ENCODE measurements around the gene PPFIBP1. TPM values are rescaled to one million over a fixed set of nuclear protein-coding genes. Genes with fewer than 3 reads are reported as not detected.

Gene PPFIBP1
- total RNA-seq, 3 donors from 2014 or later (not counting 1 experiment from before 2014, with no cell fraction given): 0.73 to 1.6 (median 1.4) TPM

DNA sequence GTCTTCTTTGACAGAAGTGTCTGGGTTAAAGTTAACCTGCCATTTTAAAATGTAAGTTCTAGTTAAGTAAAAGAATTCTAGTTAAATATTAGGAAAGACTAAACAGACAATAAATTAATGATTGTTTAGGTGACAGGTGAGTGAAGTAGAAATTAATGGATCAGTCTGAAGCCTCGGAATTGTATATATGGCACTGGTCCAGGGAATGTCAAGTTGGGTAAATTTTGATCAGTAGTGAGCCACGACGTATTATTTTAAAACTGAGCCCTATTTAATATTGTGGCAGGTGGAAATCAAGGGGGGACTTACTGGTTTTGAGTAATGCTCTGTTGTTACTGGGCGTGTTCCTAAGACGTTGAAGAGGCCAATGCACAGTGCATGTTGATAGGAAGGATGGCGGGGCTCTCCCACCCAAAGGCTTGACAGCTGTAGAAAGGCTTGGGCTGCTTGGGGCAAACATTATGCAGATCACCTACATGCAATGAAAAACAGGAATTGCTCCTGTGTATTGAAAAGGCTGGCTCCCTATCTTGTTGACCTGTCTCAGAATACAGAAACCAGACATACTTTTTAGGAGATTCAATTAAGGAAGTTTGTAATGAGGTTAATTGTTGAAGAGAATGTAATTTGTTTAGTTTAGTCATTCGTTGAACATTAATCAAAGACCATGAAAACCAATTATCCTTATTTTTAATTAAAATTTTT, 5.9 kb upstream of the PPFIBP1 start:
- no peak for DNase-seq
- no peak overlapping the region for H3K4me3 Mint-ChIP-seq
- Histone ChIP-seq H3K4me3 (ENCODE audit: low read length) (no peak overlapping the region), H3K27me3 (ENCODE audit: control insufficient read depth, insufficient read depth, low read length) (no peaks in the 10 kb centered on the region), H3K4me1 (ENCODE audit: control insufficient read depth, insufficient read depth, low read length) (peaks cover 4% of the 10 kb centered on the region), H3K36me3 (ENCODE audit: control insufficient read depth, insufficient read depth, low read length) (no peaks in the 10 kb centered on the region), H3K27ac (ENCODE audit: low read length) (no peak overlapping the region), H3K9me3 (ENCODE audit: control insufficient read depth, insufficient read depth, low read length) (no peaks in the 10 kb centered on the region)
- no peak for ATAC-seq
- intact Hi-C loops (cut with micrococcal nuclease): no loop called here
- H3K27ac Mint-ChIP-seq: no peak overlapping the region
- H3K27me3 Mint-ChIP-seq (ENCODE audit: low read depth in 2 of 2): peaks cover 28 to 37% of the 10 kb centered on the region in 2 donors
- H3K9me3 Mint-ChIP-seq: no peaks in the 10 kb centered on the region
- peaks cover 0 to 2% of the 10 kb centered on the region in 2 donors for H3K4me1 Mint-ChIP-seq
- 85% methylated on average over 6 of the region's 7 CpGs for WGBS (ENCODE audit: insufficient coverage)
- TF ChIP-seq, protein P1, sequence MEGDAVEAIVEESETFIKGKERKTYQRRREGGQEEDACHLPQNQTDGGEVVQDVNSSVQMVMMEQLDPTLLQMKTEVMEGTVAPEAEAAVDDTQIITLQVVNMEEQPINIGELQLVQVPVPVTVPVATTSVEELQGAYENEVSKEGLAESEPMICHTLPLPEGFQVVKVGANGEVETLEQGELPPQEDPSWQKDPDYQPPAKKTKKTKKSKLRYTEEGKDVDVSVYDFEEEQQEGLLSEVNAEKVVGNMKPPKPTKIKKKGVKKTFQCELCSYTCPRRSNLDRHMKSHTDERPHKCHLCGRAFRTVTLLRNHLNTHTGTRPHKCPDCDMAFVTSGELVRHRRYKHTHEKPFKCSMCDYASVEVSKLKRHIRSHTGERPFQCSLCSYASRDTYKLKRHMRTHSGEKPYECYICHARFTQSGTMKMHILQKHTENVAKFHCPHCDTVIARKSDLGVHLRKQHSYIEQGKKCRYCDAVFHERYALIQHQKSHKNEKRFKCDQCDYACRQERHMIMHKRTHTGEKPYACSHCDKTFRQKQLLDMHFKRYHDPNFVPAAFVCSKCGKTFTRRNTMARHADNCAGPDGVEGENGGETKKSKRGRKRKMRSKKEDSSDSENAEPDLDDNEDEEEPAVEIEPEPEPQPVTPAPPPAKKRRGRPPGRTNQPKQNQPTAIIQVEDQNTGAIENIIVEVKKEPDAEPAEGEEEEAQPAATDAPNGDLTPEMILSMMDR (IDR thresholded peaks at IDR 0.05): no peak
- no peaks in the 10 kb centered on the region for H3K36me3 Mint-ChIP-seq

GRCh38 chr12:27521066-27521465, 2.9 kb upstream of the PPFIBP1 start:
- H3K9me3 ChIP-seq (ENCODE audit: control insufficient read depth, insufficient read depth, low read length): no peaks in the 10 kb centered on the region
- no peak for DNase-seq
- no peaks in the 10 kb centered on the region for H3K27me3 ChIP-seq (ENCODE audit: control insufficient read depth, insufficient read depth, low read length)
- Mint-ChIP-seq H3K36me3 (no peaks in the 10 kb centered on the region), H3K27ac (no peak overlapping the region), H3K4me1 (peaks cover 12 to 20% of the 10 kb centered on the region in 2 donors), H3K9me3 (no peaks in the 10 kb centered on the region), H3K27me3 (ENCODE audit: low read depth in 2 of 2) (peaks cover 39 to 52% of the 10 kb centered on the region in 2 donors), H3K4me3 (peak overlapping the region; percentile 29)
- no peaks in the 10 kb centered on the region for H3K36me3 ChIP-seq (ENCODE audit: control insufficient read depth, insufficient read depth, low read length)
- H3K4me3 ChIP-seq (ENCODE audit: low read length): no peak overlapping the region
- TF ChIP-seq, protein P1 (IDR thresholded peaks at IDR 0.05): no peak
- H3K27ac ChIP-seq (ENCODE audit: low read length): no peak overlapping the region
- ATAC-seq: no peak
- peaks cover 16% of the 10 kb centered on the region for H3K4me1 ChIP-seq (ENCODE audit: control insufficient read depth, insufficient read depth, low read length)
- intact Hi-C loops (cut with micrococcal nuclease): no loop called here
- 87% methylated on average over 4 of the region's 4 CpGs for WGBS (ENCODE audit: insufficient coverage)

DNA sequence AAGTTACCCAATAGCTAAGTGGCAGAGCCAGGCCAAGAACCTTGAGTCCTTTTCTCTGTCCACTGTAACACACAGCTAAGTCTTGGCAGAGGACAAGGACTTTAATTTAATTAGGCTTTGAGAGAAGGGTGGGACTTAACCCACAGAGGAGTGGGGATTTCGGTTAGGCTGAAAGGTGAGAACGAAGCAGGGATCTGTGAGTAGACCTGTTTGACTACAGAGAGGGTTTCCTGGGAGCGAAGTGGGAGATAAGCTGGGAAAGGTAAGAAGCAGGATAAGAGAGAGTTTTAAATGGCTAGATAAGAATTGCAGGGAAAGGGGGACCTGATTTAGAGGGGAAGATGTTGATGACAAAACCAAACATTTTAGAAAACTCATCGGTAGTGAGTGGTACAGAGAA, 2.0 kb upstream of the PPFIBP1 start:
- no peaks in the 10 kb centered on the region for H3K9me3 Mint-ChIP-seq
- WGBS (ENCODE audit: insufficient coverage): 96% methylated on average over 4 of the region's 4 CpGs

More for the DNA sequence above, 2.0 kb upstream of the PPFIBP1 start:
- ATAC-seq (no peak), DNase-seq (no peak)
- Mint-ChIP-seq H3K36me3 (no peaks in the 10 kb centered on the region), H3K27ac (peak overlapping the region in 1 of 2 donors; percentile 10), H3K4me1 (peaks cover 12 to 20% of the 10 kb centered on the region in 2 donors), H3K4me3 (peak overlapping the region; percentile 77), H3K27me3 (ENCODE audit: low read depth in 2 of 2) (peaks cover 36 to 49% of the 10 kb centered on the region in 2 donors)
- H3K27ac ChIP-seq (ENCODE audit: low read length): no peak overlapping the region
- intact Hi-C loops (cut with micrococcal nuclease): no loop called here
- H3K36me3 ChIP-seq (ENCODE audit: control insufficient read depth, insufficient read depth, low read length): no peaks in the 10 kb centered on the region
- peaks cover 16% of the 10 kb centered on the region for H3K4me1 ChIP-seq (ENCODE audit: control insufficient read depth, insufficient read depth, low read length)
- H3K4me3 ChIP-seq (ENCODE audit: low read length): no peak overlapping the region
- H3K9me3 ChIP-seq (ENCODE audit: control insufficient read depth, insufficient read depth, low read length): no peaks in the 10 kb centered on the region
- TF ChIP-seq, protein P1 (IDR thresholded peaks at IDR 0.05): no peak
- no peaks in the 10 kb centered on the region for H3K27me3 ChIP-seq (ENCODE audit: control insufficient read depth, insufficient read depth, low read length)

Data from natural killer cell (primary cell).